Measurements from ENCODE around the gene TSFM.
"Not testable (repeated sequence)": the region's sequence is repeated elsewhere in the genome, so short reads cannot be mapped to it uniquely, and the experiment has no call there.

Gene TSFM

DNA sequence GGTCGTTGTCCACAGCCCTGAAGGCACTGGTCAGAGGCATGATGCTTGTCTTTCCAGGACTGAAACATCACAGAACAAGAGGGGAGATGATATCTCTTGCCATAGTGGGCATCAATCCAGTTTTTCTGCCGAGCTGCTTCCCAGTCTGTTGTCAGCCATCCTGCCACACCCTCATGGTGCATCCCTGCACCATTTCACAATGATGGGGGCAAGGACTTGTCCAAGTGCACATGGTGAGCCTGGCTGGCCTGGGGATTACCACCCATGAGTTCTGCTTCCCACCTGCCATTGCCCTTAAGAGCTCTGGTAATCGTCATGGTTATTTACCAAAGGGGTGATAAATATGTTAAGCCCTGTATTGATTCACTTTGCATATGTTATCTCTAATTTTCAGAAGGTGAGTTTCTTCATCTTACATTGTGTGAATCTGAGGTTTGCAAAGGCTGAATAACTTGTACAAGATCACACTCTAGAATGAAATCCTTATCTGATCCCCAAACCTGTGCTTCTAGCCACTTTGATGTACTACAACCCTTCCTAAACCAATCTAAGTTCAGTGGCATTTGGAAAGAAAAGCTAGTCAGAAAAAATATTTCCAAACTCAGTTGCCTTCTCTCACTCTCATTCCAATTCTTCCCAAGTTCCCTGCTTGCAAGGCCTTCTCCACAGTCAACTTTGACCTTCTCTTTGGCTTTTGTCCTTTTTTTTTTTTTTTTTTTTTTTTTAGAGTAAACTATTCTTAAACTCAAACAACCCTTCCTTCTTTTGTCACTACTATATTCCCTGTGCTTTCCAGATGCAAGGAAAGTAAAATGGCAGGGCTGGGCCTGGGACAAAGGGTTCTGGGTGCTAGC lies 33.6 kb downstream of the TSFM start:
- no peak for DNase-seq

DNA sequence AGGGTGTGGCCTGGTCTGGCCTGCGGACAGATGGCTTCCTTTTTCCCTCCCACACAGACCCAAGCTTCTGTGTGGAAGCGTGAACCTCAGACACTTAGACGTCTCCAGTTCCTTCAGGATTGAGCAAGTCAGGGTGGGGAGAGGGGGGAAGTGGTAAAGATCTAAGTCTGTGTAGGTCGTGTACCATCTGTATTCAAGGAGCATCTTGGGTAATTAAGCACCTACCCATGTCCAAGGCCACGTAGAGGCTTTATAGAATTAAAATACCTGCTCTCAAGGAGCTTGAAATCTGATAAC lies 34.2 kb downstream of the TSFM start:
- no peak for DNase-seq

DNA sequence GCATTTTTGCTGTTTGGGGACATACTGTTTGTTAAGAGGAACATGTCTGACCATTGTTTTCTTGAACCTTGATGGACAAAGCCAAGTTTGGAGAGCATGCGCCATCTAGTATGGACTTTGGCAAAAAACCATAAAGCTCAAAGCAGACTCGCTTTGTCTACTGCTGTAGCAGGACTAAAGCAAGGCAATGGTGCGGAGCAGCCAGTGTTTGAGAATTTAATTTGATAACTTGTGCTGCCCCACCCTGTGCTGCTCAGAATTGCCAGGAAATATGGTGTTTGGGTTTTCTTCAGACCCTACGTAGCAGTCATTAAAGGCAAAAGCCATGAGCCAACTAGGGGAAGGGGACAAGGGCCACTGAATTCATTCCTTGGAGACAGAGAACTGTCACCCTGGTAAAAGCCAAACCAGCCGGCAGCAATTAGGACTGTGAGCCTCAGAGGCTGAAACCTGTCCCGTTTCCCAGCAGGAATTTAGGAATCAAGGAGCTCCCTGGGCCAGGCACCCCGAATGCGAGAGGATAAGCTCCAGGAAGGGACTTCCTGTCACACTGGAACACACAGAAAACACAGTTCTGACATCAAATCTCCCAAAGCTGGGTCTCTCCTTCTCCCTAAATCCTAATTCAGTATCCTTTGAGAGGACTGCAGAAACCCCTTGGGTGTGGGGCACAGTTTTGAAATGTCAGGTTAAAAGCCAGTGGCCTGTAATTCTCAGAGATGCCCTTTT lies 34.8 kb downstream of the TSFM start:
- DNase-seq = no peak

DNA sequence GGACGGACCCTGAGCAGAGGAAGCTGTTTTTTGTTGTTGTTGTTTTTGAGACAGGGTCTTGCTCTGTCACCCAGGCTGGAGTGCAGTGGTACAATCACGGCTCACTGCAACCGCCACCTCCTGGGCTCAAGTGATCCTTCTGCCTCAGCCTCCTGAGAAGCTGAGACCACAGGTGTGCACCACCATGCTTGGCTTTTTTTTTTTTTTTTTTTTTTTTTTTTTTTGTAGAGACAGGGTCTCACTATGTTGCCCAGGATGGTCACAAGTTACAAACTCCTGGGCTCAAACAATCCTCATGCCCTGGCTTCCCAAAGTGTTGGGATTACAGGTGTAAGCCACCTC lies 35.4 kb downstream of the TSFM start:
- DNase-seq = not testable (repeated sequence)

DNA sequence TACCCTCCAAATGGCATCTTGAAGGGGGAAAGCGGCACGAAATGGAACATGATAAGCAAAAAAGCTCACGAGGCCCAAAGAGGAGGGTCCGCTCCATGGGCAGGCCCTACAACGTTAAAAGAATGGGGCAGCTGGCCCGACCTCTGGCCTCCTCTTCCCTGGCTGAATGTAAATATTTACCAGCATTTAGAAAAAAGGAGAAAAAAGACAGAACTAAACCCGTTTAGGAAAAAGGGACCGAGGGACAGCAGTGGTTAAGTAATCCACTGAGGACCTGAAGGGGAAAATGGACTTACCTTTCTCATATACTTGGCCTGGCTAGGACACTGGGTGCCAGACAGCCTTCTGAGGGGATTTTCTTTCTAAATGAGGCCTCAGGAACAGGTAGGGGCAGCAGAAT lies 37.5 kb downstream of the TSFM start:
- DNase-seq = not testable (repeated sequence)

DNA sequence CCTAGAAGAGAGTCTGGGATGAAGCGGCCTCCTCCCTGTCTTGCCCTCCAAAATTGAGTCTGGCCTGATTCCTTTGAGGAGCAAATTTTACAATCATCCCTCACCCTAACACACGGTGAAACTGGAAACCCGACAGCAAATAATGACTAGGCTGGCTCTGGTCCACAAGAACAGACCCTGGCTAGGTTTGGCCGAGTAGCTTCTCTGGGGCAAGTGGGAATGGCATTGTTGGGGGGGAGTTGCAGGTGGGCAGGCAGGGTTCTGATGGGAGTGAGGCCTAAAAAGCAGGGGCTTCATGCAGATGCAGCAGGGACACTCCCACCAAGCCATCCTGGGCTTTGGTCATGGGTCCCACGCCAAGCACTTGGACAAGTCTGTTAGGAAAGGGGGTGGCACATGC lies 38.4 kb downstream of the TSFM start:
- not testable (repeated sequence) for DNase-seq

DNA sequence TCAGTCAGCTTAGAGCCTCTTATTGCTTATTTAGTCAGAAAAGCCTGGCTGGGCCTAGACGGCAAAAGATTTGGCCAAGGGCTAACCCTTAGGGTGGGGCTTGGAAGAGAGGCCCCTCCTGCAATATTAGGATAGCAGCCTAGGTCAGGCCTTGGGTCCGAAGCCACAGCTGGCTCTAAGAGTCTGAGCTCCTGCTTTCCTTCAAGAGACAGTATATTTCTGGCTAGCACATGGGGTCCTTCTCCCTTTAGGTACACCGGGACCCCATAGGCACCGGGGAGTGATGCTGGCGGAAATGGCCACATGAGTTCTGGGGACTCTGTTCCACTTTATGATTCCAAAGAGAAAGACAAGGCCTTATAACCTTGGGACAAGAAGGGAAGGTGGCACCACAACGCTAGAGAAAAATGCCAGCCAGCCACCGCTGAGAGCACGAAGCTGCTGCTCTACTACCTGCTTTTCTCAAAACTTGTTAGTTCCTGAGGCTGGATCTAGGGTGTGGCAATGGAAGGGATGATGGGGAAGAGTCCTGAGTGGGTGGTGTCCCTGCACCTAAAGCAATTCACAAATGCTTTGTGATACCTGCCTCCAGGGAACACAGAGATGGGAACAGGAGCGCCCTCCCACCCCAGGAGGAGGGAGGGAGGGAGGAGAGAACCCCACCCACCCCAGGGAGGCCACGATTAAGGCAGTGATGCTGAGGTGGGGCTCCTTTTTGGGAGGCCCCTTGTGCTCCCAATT lies 39.1 kb downstream of the TSFM start:
- no peak for DNase-seq

DNA sequence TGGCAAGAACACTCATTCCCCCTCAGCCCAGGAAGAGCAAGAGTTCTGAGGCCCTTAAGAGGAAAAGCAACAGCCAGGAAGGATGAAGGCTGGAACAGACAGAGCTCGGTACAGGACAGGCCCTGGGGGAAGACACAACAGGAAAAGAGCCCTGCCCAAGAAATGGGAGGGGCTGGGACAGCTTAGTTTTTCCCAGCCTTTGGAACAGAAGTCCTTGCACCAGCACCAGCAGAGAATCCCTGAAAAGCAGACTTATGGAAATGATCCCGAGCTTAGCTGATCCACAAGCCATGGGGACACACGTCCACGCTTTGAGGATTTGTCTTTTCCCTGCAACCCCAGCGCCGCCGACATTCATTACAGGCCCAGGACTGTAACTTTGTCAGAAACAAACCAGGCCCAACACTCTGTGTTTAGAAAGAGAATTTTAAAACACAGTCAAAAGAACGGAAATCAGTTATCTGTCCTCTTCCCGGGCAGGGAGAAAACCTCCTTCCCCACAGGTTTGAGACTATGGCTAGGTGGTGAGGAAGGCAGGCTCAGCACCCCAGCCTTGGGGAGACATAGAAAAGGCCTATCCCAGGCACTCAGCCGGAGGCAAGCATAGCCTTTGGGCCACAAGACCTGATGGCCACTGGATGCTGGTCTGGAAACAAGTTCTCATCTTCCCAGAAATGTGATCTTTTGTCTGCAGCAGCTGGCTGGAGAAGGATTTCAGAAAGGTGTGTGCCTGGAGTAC lies 40.0 kb downstream of the TSFM start:
- no peak for DNase-seq

DNA sequence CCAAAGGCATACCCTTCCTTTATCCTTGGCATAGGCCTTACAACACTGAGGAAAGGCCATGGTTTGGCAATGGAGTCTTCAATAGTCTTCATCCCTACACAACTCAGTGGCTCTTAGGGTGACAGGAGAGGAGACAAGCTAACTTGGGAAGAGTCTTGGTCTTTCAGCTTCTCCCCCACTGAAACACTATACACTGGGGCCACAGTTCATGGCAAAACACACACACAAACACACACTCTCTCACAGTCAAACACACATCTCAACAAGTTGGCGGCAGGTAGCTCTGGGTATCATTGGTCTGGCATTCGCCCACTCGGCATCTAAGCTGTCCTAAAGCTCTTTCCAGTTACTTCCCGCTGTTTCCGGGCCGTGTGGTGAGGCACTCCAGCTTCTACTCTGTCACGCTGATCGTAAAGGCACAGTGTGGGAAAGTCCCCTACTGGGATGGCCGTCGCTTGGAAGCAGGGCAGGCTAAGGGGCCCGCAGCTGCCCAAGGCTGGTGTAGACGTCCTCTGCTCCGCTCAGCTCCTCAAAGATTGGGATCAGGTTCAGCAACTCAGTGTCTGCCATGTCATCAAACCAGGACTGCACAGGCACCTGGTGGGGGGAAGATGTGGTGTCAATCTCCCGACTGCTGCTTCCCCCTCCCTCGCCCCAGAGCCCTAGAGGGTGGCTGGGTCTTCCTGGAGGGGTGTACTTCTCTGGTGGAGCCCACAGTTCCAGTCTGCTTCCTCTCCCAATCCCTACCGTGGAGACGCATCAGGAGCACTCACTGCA lies 40.7 kb downstream of the TSFM start:
- no peak for DNase-seq

DNA sequence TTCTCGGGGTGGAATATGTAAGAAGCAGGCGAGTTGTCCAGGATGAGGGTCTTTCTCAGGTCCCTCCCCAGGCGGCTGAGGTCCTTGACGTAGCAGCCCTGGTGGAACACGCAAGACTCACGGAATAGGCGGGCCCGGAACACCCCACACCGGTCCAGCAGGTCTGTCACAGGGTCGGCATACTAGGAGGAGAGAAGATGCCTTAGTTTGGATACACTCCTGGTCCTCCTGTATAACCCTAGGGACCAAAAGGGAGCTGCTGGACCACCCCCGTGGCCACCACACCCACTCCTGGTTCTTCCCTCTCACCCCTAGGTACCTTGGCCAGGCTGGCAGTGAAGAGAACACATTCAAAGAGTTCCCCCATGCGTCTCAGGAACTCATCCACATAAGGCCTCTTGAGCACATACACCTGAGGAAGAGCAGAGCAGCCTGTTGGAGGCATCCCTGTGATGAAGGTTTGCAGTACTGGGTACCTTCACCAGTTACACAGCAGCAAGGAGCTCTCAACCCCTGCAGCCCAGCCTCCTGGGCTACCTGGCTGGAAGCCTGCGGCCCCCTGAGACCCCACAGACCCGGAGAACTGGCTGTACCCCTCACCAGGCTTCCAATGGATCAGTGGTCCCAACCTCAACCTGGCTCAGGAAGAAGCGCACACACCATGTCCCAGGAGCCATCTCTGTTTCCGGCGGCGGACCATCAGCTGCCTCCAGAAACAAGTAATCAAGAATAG lies 41.5 kb downstream of the TSFM start:
- no peak for DNase-seq

DNA sequence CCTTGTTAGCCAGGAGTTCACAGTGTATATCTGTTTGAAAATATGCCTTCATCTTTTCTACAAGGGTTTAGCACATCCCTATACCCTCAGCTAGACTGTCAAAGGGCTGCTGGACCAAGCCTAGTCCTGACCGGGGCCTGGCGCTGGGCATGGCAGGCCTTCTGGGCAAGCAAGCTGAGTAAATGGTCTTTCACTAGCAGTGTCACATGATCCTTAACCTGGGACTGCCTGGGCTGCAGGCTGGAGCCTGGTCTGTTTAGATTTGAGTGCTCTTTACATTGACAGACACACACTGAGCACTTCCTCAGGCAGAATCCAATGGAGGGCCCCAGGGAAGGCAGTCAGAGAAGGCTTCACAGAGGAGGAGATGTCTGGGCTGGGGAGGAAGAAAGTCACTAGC lies 42.9 kb downstream of the TSFM start:
- DNase-seq = no peak

DNA sequence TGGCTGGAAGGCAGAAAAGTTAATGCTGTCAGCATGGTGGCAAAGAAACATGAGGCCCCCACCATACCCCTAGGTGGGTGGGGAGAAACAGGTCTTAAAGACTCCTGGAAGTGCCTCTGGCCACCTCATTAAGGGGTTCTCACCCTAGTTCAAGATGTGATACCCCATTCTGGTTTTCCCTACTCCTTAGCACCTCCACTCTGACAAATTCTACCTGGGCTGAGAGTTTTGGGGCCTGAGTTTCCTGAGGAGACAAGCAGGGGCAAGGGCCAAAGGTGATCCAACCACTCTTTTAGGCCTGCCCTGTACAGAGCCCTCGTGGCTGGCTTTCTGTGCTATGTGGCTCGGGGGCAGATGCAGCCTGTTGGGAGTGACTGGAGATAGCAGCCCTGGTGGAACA lies 43.8 kb downstream of the TSFM start:
- DNase-seq = no peak

DNA sequence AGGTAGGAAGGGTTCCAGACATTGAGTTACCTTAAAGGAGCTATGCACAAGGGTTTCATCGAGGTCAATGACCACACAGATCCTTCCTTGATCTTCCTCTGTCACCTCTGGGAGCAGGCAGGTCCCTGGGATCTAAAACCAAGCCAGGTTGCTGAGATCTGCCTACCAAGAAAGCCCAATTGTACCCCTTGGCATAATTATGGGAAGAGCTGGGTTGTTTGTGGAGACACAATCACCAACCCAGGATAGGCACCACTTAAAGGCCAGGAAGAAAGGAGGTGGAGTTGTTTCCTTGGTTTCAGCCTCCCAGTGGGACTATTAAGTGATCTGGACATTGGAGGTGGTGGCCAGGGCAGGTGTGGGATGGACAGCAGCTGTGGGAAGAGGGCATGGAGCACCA lies 44.4 kb downstream of the TSFM start:
- DNase-seq = no peak

DNA sequence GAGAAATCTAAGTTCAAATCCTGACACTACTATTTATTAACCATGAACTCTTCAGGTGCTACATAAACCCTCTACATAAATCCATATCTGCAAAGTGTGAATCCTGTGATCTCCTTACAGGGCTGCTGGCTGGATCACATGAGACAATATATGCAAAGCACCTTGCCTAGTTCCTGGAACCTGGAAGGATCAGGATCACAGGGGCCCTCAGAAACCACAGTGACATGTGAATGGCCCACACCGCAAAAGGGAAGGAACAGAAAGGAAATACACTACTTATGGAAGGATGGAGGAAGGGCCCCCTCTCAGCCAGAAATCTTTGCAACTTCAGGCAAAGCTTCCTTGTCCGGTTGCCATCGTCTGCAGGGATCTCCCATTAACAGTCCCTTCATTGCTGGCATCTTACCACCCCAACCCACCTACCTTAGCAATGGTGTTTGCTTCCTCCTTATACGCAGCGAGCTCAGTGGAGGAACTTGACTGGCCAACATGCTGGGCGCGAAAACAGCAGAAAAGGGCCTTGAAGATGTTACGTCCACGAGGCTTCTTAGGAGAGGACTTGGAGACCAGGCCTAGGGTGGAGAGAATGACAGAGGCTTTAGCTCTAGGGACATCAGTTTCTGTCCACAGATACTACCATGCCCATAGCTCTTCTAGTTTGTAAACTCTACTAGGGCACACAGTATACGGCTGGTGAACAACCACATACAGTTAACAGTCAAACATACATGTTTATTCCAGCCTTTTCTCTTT lies 46.6 kb downstream of the TSFM start:
- DNase-seq = no peak

DNA sequence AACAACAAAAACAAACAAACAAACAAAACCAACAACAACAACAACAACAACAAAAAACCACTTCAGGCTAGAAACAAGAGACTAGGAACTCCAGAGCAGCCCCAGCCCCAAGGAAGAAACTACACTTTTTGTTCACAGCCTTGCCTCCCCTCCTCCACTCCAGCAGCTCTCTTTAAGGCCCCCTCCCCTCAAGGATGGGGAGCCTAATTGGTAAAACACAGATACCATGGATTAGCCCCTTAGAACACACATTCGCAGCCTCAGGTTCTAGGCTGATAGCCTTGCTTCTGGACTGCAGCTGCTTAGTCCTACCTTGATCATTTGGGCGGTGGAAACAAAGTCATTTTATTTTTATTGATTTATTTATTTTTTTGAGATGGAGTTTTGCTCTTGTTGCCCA lies 47.8 kb downstream of the TSFM start:
- DNase-seq = no peak

DNA sequence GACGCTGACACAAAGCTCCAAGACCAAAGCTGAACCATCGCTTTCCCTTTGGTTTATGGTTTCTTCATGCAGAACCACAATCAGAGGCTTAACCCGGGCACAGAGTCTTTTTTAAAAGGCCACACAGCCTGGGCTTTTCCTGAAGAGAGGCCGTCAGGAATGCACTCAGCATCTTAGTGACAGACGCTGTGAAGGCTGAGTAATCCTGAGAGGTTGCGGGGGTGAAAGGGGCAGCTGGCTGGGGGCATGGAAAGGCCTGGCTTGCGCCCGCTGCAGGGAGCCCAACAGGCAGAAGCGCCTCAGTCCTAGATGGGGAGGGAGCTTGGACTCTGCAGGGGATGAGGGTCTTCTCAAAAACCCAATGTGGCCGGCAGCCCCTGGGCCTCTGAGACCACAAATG lies 50.4 kb downstream of the TSFM start:
- no peak for DNase-seq

DNA sequence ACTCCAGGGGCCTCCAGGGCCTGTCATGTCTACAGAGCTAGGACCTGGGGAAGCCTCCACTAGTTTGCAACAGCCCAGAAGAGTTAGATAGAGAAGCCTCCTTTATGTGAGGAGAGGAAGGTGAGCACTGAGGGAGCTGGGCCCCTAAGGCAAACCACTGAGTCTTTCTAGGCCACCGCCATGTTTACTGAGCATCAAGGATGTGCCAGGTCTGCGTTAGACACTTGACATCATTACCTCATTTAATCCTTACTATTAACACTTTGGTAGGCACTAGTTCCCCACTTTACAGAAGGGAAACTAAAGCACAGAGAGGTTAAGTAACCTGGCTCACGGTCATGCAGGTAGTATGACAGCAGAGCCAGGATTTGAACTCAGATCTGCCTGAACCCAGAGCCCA lies 51.1 kb downstream of the TSFM start:
- no peak for DNase-seq

DNA sequence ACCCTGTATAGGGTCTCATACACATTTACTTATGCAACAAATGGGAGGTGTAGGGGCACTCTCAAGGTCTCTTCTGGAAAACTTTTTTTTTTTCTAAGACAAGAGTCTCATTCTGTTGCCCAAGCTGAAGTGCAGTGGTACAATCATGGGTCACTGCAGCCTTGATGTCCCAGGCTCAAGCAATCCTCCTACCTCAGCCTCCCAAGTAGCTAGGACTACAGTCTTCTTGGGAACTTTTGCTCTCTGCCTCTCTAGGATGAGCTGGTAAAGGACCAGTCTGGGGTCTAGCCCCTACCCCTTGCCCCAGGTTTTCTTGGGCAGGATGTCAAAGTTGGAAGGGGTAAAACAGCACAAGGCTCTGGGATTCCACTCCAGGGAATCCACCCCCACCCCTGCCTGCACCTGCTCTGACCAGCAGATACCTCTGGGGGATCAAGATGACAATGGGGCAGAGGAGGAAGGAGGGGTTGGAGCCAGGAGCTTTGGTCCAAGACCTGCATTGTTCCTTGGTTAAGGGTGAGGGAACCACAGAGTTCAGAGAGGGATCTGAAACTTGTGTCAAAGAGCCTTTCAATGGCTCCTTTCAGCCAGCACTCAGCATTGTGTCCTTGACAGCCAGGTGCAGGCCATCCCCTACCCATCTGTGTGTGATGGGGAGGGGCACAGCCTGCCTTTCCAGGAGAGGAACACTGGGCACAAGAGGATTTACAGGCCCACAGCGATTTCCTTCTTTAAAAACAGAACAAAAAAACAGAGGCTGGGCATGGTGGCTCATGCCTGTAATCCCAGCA lies 51.7 kb downstream of the TSFM start:
- DNase-seq = no peak

DNA sequence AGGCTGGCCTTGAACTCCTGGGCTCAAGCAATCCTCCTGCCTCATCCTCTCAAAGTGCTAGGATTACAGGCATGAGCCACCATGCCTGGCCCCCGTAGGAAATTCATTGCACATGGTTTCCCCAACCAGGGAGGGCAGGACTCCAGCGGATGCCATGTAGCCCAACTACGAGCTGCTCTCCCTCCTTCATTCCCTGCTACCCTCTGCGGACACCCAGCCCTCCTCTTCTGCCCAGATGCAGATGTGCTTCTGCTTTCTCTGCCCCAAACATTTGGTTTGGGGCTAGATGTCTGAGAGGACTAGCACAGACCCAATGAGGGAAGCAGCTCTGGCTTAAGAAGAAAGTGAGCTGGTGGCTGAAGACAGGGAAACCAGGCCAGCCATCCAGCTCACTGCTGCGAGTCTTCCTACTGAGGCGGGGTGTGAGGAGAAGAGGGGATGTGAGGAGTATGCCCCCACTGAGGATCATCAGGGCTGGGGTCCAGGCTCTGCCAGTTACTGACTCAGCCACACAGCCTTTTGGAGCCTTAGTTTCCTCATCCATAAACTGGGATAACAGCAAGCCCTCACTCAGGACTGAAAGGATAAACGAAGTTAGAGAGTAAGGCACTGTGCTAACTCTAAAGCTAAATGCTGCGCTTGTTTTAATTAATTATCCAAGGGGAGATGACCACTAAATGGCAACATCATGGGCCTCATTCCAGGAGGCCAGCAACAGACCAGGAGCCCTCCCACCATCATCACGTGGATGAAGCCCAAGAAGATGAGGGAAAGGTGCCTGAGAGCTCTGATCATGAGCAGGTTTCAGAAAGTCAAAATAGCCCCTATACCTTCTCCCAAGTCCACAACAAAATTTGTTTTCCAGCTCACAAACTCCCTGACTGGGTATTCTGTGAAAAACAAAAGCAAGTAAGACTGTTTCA lies 53.0 kb downstream of the TSFM start:
- no peak for DNase-seq
